GM12892 (cell line): Measurements from ENCODE around the gene GRID2IP.

ENCODE experiments used
- POLR2A ChIP-seq: IDR thresholded peaks from 2 replicates; pipeline ENCODE4 v1.6.1; 2011; ENCODE audit warnings: low read depth, low read length, control low read depth
- POLR2AphosphoS5 ChIP-seq: IDR thresholded peaks from 2 replicates; pipeline ENCODE4 v1.6.1; 2011; ENCODE audit warnings: low read depth, low read length, control low read depth
- TAF1 ChIP-seq: IDR thresholded peaks from 2 replicates; pipeline ENCODE4 v1.6.1; 2011; ENCODE audit warnings: low read depth, mild to moderate bottlenecking, control low read depth, low read length, borderline replicate concordance

GRCh38 chr7:6536262-6537260 is 14.7 kb downstream of the GRID2IP start:
- TF ChIP-seq POLR2A (no peak), POLR2AphosphoS5 (no peak), TAF1 (no peak)
